Psoas muscle (tissue), 8 donors: Measurements from ENCODE around the gene WBP2. TPM values are rescaled to one million over a fixed set of nuclear protein-coding genes. Genes with fewer than 3 reads are reported as not detected.

Source experiments
- ATAC-seq, 4 donors: fragments of 200-7000 bp; cut with Tn5 transposase; one replicate each; pipeline ENCODE4 v1.9.1; 2020; ENCODE audit warnings: moderate library complexity in 3 of 4, mild to moderate bottlenecking in 2 of 4
- DNase-seq, 2 donors: peaks; one replicate each; pipeline ENCODE4 v3.0.0-alpha.2; 2020
- H3K27ac ChIP-seq: fragments of 200-600 bp; one replicate; pipeline ENCODE4 v1.8.0; 2022
- H3K27me3 ChIP-seq, 3 donors: fragments of 200-600 bp in 1 of 3; one replicate each; pipeline versions ENCODE4 v1.6.1 to v1.8.0; 2013 to 2022; ENCODE audit warnings: low read length in 2 of 3, mild to moderate bottlenecking in 2 of 3, moderate library complexity in 1 of 3; ENCODE audit not compliant: insufficient read depth in 3 of 3
- H3K36me3 ChIP-seq, 2 donors: fragments of 200-600 bp in 1 of 2; one replicate each; pipeline versions ENCODE4 v1.6.1 to v1.8.0; 2013 to 2022; ENCODE audit warnings: low read depth in 1 of 2, mild to moderate bottlenecking in 1 of 2, moderate library complexity in 1 of 2; ENCODE audit not compliant: insufficient read depth in 1 of 2
- H3K4me1 ChIP-seq: fragments of 200-600 bp; one replicate; pipeline ENCODE4 v1.8.0; 2022
- H3K4me3 ChIP-seq: fragments of 200-600 bp; one replicate; pipeline ENCODE4 v1.8.0; 2022; ENCODE audit warnings: mild to moderate bottlenecking
- H3K9me3 ChIP-seq: fragments of 200-600 bp; one replicate; pipeline ENCODE4 v1.8.0; 2022
- WGBS, 3 donors: extraction: QIAGEN DNeasy Blood & Tissue Kit; methylation state at CpG; one replicate each; pipeline versions ENCODE4 v1.1.6 to v1.1.7; 2013; 5-methylcytosine and 5-hydroxymethylcytosine counted together
- intact Hi-C, 2 donors: fragments of 100-400 bp; cut with DNase I; formaldehyde crosslinking; loops; one replicate each; pipeline versions ENCODE4 v1.11.0 to v1.14.2; 2022
- polyA plus RNA-seq, 3 donors: library from polyadenylated mRNA; stranded (reverse); fragments of 200-250 nt; gene quantifications; one replicate each; pipeline ENCODE4 v1.2.3, GENCODE V29; 2013
- total RNA-seq, 4 donors: library from RNA; stranded (reverse); fragmentation: NEBNext Ultra II Directional in 2 of 4; extraction: Animal tissue kit (Norgen Biotek cat#: 25700) in 2 of 4; gene quantifications; one replicate each; pipeline versions ENCODE4 v1.2.1 to v1.2.4, GENCODE V29; 2021 to 2023
- TF ChIP-seq, protein P1 (sequence below): fragments of 200-600 bp; IDR thresholded peaks from one replicate; pipeline ENCODE4 v1.8.0; 2022; ENCODE audit warnings: antibody characterized with exemption
- donor health status: healthy with polysubstance abuse.
- donor health status: DM: no; HTN: no; CAD: no; lungs with moderate emphysema.
- donor health status: Bipolar disorder and iron deficiency.
- donor health status: healthy.
- donor health status: DM: yes; HTN: yes; CAD: no.
- donor health status: DM: no; HTN: no; CAD: no.
- donor health status: DM: no; HTN: no; CAD: no.
- donor health status: DM: yes; HTN: yes; CAD: no.

Gene WBP2
- total and polyA plus RNA-seq, 7 donors, result 109 to 278 (median 149) TPM

DNA sequence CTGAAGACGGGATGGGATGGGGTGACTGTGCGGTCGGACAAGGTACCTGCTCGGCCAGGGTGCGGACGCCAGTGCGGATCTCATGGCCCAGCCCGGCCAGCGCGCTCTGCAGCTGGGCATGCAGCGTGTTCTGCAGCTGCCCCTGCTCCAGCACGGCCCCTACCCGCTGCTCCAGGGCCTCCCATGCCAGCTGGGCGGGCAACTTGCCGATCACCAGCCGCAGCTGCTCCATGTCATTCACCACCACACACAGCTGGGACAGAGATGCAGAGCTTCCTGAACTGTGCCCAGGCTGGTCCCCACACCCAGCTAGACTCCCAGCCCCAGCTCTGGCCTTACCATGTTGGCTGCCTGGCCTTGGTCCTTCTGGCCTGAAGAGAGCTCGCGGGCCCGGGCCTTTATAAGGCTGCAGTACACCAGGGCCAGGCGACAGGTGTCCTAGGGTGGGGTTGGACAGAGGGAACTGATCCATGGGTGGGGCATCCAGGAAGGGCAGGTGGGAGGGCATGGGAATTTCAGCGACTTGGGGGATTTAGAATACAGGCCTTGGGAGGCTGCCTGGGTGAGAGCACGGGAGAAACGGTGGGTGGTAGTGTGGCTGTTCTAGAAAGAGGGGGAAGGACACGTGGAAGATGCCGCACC lies 20.7 kb downstream of the WBP2 start:
- no peaks in the 10 kb centered on the region for H3K27me3 ChIP-seq
- no peak overlapping the region for H3K27ac ChIP-seq
- intact Hi-C loops, result no loop called here
- 54 to 68% (median 57%) methylated on average over 25 of the region's 25 CpGs for WGBS, 3 donors
- no peak overlapping the region for H3K4me3 ChIP-seq
- TF ChIP-seq, protein P1, sequence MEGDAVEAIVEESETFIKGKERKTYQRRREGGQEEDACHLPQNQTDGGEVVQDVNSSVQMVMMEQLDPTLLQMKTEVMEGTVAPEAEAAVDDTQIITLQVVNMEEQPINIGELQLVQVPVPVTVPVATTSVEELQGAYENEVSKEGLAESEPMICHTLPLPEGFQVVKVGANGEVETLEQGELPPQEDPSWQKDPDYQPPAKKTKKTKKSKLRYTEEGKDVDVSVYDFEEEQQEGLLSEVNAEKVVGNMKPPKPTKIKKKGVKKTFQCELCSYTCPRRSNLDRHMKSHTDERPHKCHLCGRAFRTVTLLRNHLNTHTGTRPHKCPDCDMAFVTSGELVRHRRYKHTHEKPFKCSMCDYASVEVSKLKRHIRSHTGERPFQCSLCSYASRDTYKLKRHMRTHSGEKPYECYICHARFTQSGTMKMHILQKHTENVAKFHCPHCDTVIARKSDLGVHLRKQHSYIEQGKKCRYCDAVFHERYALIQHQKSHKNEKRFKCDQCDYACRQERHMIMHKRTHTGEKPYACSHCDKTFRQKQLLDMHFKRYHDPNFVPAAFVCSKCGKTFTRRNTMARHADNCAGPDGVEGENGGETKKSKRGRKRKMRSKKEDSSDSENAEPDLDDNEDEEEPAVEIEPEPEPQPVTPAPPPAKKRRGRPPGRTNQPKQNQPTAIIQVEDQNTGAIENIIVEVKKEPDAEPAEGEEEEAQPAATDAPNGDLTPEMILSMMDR, result no peak
- no peaks in the 10 kb centered on the region for H3K9me3 ChIP-seq
- peaks cover 0 to 53% of the 10 kb centered on the region in 2 donors for H3K36me3 ChIP-seq
- no peak for DNase-seq
- H3K4me1 ChIP-seq, result no peaks in the 10 kb centered on the region
- ATAC-seq, result peak; percentile 50 to 61 (median 52)

DNA sequence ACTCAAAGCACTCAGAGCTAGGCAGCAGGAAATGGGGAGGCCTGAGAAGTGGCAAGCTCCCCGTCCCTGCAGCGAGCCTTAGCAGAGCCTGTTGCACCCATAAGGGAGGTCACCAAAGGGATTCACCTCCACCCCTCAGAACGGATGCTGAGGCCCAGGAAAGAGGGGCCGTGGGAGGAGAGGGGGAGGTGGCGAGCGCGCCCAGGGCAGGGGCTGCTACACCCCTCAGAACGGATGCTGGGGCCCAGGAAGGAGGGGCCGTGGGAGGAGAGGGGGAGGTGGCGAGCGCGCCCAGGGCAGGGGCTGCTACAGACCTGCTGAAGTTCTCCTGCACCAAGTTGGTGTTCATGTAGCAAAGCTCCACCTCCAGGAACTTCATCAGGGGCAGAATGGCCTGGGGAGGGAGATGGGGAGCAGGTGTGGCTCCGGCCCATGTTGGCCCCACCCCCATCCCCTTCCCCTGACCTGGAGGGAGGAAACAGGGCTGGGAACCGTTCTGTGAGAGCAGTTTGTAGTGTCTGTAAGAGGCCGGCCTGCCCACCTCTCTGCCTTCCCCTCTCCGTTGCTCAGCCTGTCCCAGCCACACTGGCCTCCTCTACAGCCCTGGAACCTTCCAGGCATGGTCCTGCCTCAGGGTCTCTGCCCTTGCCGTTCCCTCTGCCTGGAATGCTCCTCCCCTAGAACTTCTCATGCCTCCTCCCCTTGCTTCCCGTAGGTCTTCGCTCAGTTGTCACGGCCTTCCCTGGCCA lies 22.3 kb downstream of the WBP2 start:
- H3K27me3 ChIP-seq, result no peaks in the 10 kb centered on the region
- no peaks in the 10 kb centered on the region for H3K4me1 ChIP-seq
- H3K36me3 ChIP-seq, result peaks cover 0 to 48% of the 10 kb centered on the region in 2 donors
- no peak overlapping the region for H3K4me3 ChIP-seq
- H3K9me3 ChIP-seq, result no peaks in the 10 kb centered on the region
- no peak overlapping the region for H3K27ac ChIP-seq
- TF ChIP-seq, protein P1, result no peak
- intact Hi-C loops, result no loop called here
- DNase-seq, result no peak
- ATAC-seq, result no peak
- 65 to 77% (median 74%) methylated on average over 19 to 20 of the region's 20 CpGs for WGBS, 3 donors

DNA sequence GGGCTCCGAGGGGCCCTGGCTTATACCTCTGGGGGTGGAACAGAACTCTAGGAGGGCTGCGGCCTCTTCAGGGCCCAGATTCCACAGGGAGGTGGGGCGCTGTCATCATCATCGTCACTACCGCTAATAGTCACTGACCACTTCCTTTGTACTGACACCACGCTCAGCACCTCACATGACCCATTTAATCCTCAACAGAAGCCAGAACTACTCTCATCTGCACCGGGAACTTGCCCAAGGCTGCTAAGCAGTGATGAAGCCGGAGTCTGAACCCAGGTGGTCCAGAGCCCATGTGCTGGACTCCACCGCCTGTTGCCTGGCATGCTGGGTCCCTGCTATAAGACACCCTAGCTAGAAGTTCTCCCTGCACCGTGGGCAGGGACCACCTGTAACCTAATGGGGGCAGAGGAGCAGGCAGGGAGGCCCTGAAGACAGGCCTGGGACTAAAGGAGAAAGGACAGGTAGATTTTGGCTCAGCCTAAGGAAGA lies 22.9 kb downstream of the WBP2 start:
- peaks cover 6% of the 10 kb centered on the region for H3K4me1 ChIP-seq
- H3K36me3 ChIP-seq, result peaks cover 0 to 48% of the 10 kb centered on the region in 2 donors
- H3K9me3 ChIP-seq, result no peaks in the 10 kb centered on the region
- TF ChIP-seq, protein P1, result no peak
- H3K27me3 ChIP-seq, result no peaks in the 10 kb centered on the region
- ATAC-seq (peak in 1 of 4 donors; percentile 11), DNase-seq (peak in 1 of 2 donors; percentile 49)
- 67 to 71% (median 69%) methylated on average over 10 of the region's 10 CpGs for WGBS, 3 donors
- no peak overlapping the region for H3K4me3 ChIP-seq
- intact Hi-C loops, result no loop called here
- no peak overlapping the region for H3K27ac ChIP-seq

DNA sequence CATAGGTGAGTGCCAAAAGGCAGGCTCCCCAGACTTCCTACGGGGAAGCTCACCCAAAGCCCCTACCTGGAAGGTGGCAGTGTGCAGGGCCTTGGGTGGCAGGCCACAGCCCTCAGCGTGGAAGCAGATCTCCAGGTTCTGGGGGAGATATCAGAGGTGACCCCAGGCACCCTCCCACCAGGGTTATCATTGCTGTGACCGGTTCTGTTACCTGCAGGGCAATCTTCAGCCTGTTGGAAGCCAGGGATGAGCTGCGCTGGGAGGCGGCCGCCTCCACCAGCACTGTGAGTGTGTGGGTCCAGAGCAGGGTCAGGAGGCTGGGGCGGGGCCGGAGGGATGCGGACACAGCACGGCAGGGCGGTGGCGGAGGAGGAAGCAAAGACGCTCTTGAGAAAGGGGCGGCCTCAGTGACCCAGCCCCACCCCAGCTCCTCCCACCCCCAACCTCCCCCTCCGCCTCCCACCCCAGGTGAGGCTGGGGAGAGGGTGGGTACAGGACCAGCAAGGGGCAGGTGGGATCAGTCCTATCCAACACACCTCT lies 24.0 kb downstream of the WBP2 start:
- Histone ChIP-seq H3K9me3 (no peaks in the 10 kb centered on the region), H3K4me1 (peaks cover 9% of the 10 kb centered on the region), H3K36me3 (peaks cover 0 to 43% of the 10 kb centered on the region in 2 donors), H3K27me3 (no peaks in the 10 kb centered on the region), H3K4me3 (no peak overlapping the region), H3K27ac (no peak overlapping the region)
- no peak for DNase-seq
- TF ChIP-seq, protein P1, result no peak
- WGBS, 3 donors, result 91 to 96% (median 92%) methylated on average over 14 to 15 of the region's 15 CpGs
- ATAC-seq, result no peak
- intact Hi-C loops, result no loop called here
